ENCODE measurements around the gene HGFAC.

- TF ChIP-seq EZH2phosphoT487 (IDR thresholded peaks at IDR 0.05): no peak
- no peak for TF ChIP-seq CTCF (IDR thresholded peaks at IDR 0.05)
Measured at GRCh38 chr4:3473996-3474765, 32.4 kb downstream of the HGFAC start.
